ENCODE results near the gene MBP. TPM values are rescaled to one million over a fixed set of nuclear protein-coding genes. Genes with fewer than 3 reads are reported as not detected.

MBP gene
- total RNA-seq, 4 donors from 2014 or later = 18.1 to 58.8 (median 30.6) TPM

GRCh38 chr18:77127769-77128671, 4.6 kb downstream of the MBP start:
- no peak for TF ChIP-seq CTCF (IDR thresholded peaks at IDR 0.05; ENCODE audit: low read depth)

GRCh38 chr18:77124452-77124922, 8.1 kb downstream of the MBP start:
- no peak for TF ChIP-seq CTCF (IDR thresholded peaks at IDR 0.05; ENCODE audit: low read depth)

- TF ChIP-seq CTCF (IDR thresholded peaks at IDR 0.05; ENCODE audit: low read depth) = no peak
Measured at GRCh38 chr18:77123320-77124231, 9.0 kb downstream of the MBP start.

- TF ChIP-seq CTCF (IDR thresholded peaks at IDR 0.05; ENCODE audit: low read depth) = no peak
Measured at GRCh38 chr18:77121523-77121922, 11.1 kb downstream of the MBP start.

GRCh38 chr18:77119851-77120491, 12.6 kb downstream of the MBP start:
- TF ChIP-seq CTCF (IDR thresholded peaks at IDR 0.05; ENCODE audit: low read depth) = no peak

- TF ChIP-seq CTCF (IDR thresholded peaks at IDR 0.05; ENCODE audit: low read depth) = no peak
Measured at GRCh38 chr18:77119101-77119850, 13.3 kb downstream of the MBP start.
